RPMI7951 (cell line): Measurements from ENCODE around the gene SCAMP1. TPM values are rescaled to one million over a fixed set of nuclear protein-coding genes. Genes with fewer than 3 reads are reported as not detected.
"Not testable (repeated sequence)": the region's sequence is repeated elsewhere in the genome, so short reads cannot be mapped to it uniquely, and the experiment has no call there.

Experiments used
- DNase-seq: peaks from one replicate; pipeline ENCODE4 v3.0.0-alpha.2; 2012; ENCODE audit warnings: low read depth
- total RNA-seq: library from RNA; depleted of rRNA; stranded (reverse); fragments of >200 nt; shearing (Covaris generic); gene quantifications from 2 replicates; pipeline ENCODE4 v1.2.3, GENCODE V29; 2014

The SCAMP1 gene
- total RNA-seq, 1 experiment from 2014 or later: 53.6 TPM

DNA sequence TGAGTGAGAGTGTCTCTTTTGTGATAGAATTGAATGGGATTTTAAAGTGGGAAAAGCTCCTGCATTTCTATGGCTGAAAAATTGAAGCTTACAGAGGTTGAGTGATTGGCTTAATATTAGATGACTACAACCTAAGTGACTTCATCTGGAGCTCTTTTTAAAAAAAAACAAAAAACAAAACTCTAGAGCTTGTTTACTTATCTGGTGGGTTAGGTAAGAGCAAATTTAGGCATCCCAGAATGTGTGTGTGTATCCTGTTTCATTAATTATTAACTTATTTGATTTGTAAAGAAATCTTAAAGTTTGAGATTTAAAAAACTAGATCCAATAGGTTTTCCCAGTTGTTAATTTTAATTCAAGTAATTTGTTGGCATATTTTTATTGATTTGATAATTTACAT, 60.1 kb downstream of the SCAMP1 start:
- no peak for DNase-seq

DNA sequence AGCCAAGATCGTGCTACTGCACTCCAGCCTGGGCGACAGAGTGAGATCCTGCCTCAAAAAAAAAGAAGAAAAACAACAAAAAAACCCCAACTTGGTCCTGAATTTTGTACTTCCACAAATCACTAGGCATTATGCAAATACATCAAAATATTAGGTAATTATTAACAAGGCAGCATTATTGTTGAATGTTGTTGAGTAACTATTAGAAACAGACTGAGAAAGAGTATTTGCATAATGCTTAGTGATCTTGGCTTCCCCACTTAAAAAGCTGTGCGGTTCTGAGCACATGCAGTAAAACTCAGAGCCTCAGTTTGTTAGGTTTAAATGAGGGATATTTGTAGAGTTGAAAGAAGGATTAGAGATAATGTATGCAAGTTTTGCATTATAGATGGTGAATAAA, 64.2 kb downstream of the SCAMP1 start:
- DNase-seq: no peak

DNA sequence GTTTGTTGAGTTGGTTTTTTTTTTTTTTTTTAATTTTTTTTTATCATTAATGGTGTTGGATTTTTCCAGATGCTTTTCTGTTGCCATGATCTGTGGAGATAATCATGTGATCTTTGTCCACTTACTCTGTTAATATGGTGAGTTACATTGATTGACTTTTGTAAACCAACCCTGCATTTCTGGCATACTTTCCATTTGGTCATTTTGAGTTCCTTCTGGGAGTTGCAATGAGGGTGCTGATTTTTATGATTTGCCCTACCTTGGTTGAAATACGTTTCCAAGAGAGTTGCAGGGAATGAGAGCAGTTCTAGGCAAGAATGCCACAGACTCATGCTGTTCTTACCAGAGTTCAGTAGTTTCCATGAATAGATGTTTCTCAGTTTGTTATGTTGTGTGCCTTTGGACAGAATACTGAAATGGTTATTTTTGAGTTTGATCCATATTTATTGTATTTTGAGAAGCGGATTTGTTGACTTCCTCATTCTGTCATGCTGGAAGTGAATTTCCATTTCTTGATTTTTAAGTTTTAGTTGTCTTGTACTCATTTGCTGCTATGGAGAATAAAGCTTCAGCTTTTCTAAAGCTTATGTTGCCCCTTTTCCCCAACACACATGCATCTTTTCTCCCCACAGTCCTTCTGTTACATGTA, 69.0 kb downstream of the SCAMP1 start:
- no peak for DNase-seq

DNA sequence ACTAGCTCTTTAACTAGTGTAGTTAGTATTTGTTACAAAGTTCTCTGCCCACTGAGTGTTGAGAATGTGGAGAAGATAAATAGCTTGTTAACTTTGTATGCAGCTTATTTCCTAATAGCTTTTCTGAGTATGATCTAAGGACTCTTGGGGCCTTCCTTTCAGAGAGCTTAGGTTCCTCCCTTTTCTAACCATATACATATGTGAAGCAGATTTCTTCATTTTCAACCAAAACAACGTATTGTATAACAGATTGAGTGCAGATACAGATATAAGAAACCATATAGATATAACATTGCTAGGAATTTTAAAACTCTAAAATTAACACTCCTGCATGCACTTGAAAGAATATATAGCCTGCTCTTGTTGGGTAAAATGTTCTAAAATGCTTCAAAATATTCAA, 70.4 kb downstream of the SCAMP1 start:
- no peak for DNase-seq

DNA sequence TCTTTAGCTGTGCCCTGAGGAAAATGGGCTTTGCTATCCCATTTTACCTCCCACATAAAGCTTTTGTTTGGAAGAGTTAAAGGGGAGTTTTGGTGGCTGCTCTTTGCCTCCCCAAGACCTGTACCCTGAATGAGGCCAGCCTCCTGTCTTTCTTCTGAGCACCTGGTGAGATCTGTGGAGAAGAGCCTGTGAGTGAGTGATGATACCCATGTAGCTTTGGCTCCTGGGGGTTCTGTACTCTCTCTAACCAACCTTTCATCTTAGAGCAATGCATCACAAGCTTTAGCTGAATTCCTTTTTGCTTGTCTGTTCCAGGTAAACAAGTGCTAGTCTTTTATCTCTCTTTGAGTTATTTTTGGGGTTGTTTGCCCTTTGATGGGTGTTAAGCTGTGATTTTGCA, 73.6 kb downstream of the SCAMP1 start:
- DNase-seq: no peak

DNA sequence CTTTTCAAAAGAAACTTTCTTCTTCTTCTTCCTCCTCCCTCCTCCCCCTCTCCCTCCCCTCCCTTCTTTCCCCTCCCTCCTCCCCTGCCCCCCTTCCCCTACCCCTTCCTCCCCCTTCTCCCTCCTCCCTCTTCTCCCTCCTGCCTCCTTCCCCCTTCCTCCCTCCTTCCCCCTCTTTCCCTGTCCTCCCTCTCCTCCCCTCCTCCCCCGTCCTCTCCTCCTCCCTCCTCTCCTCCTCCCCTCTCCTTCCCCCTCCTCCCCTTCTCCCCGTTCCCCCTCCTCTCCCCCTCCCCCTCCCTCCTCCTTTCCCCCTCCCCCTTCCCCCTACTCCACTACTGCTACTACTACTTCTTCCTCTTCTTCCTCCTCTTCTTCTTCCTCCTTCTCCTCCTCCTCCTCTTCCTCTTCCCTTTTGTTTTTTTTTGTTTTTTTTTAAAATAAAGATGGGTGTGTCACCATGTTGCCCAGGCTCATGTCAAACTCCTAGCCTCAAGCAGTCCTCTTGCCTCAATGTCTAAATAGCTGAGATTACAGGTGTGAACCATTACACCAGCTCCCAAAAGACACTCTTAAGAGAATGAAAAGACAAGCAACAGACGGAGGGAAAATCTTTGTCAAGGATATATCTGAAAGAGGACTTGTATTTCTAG, 87.5 kb downstream of the SCAMP1 start:
- no peak for DNase-seq

DNA sequence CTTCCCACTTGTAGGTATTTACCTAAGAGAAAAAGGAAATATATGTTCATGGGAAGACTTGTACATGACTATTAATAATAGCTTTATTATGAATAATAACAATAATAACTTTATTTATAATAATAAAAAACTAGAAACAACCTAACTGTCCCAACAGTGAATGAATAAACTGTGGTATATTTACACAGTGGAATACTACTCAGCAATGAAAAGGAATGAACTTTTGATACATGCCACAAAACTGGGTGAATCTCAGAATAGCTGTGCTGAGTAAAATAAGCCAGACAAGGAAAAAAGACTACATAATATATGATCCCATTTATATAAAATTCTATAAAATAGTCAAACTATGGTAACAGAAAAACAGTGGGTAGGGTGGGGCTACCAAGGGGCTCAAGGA, 88.7 kb downstream of the SCAMP1 start:
- DNase-seq: no peak

DNA sequence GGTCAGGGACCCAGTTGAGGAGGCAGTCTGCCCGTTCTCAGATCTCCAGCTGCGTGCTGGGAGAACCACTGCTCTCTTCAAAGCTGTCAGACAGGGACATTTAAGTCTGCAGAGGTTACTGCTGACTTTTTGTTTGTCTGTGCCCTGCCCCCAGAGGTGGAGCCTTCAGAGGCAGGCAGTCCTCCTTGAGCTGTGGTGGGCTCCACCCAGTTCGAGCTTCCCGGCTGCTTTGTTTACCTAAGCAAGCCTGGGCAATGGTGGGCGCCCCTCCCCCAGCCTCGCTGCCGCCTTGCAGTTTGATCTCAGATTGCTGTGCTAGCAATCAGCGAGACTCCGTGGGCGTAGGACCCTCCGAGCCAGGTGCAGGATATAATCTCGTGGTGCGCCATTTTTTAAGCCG, 97.1 kb downstream of the SCAMP1 start:
- not testable (repeated sequence) for DNase-seq

DNA sequence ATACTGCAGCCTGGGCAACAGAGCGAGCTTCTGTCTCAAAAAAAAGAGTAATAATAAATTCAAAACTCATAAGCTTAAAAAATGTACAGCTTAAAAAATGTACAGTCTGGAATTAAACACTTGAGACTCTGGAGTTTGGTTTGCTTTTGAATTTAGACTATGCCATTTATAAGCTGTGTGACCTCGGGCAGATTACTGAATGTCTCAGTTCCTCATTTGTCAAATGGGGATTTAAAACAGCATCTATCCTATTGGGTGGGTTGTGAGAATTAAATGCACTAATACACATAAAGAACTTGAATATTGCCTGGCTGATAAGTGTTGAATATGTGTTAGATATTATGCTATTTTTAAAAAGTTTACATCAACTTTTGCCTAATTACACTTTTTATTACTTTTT, 98.4 kb downstream of the SCAMP1 start:
- DNase-seq: no peak

DNA sequence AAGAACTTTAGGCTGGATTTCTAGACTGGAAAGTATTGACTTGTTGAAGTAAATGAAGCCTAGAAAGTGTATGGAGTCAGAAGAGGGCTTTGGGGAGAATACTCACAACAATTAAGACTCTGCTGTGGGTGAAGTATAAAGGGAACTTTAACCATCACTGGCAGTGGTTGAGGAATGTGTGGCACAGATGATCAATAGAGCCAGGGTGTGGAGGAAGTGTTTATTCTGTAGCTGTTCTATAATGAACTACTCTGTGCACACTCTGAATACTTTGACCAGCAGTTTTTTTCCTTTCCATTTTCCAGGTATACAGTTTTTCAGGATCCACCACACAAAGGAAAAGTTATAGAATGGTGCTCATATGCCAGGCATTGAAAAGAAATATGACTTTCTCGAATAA, 106.7 kb downstream of the SCAMP1 start:
- no peak for DNase-seq

DNA sequence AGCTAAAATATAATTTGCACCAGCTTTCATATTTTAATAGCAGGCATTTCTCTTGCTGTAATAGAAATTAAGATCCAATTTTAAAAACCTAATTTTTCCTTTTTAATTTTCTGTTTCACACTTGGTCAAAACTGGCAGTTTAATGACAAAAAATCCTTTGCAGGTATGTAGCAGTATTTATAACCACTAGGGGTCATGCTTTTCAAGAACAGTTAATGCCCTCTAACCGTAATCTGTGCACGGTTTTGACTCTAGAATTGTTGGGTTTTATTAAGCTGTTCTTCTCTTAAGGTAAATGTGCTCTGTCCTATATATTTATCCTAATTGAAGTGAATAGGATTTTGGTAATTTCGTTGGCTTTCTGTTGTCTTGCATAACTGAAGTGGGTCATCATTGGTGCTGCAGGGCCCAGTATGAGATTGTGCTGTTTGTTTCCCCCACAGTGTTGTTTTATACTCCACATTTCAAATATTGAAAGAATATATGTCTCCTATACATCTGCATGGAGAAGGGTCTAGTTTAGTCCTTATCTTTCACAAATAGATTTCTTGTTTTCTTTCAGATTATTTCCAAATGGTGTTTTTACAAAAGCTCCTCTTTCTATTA, 107.4 kb downstream of the SCAMP1 start:
- DNase-seq: peak; percentile 49

DNA sequence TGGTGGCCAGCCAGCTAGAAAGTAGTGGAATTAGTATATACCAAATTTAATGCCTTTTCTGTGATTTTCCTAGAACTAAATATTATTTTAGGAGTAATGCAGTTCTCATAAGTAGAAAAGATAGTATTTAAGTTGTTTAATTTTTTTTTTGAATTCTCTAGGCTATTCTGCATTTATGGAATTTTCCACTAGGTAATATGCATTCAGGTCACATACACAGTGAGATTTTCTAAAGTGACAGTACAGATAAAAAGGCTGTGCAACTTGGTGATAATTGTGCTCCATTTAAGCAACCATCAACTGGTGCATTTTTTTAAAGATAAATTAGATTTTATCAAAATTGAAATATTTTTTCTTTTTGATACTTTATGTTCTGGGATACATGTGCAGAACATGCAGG, 111.5 kb downstream of the SCAMP1 start:
- no peak for DNase-seq

DNA sequence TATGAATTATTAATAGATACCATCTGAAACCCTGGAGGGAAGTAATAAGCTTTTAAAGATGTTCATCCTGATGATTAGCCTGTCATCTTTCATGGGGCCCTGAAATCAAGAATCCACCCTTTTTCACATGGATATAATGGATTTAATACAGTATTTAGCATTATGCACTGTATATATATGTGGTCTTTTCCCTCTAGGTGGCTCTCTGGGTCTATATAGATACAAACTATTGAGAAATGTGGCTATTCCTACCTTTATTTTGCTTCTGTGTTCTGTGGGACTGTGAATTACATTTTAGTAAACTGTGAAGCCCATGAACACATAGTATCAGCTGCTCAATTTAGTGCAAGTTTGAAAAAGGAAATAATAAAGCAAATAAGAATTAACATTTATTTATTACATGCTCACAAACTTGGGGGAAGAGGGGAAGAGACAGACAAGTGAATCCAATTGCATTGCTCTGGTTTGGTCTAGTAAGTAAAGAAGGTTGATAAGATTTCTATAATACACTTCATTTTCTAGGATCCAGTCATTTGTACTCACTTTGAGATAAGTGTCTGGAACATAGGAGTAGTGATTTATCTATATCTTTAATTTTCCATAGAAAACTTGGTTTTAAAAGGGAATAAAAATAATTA, 112.2 kb downstream of the SCAMP1 start:
- peak; percentile 36 for DNase-seq

DNA sequence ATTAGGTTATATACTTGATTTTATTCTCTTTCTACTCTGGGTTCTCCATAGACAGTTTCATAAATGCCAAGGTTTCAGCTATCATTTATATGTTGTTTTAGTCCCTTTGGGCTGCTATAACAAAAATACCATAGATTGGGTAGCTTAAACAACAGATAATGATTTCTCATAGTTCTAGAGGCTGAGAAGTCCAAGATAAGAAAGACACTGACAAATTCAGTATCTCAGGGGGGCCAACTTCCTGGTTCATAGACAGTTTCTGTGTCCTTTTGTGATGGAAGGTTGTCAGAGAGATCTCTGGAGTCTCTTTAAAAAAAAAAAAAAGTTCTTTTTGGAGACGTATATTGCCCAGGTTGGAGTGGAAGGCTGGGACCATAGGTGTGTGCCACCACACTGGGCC, 113.3 kb downstream of the SCAMP1 start:
- DNase-seq: no peak

DNA sequence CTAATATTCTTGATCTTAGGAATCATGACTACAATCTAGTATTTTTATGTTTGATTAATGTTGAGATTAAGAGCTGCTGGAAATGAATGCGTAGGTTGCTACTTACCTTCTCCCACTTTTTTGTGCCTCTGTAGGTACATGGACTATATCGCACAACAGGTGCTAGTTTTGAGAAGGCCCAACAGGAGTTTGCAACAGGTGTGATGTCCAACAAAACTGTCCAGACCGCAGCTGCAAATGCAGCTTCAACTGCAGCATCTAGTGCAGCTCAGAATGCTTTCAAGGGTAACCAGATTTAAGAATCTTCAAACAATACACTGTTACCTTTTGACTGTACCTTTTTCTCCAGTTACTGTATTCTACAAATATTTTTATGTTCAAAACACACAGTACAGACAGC, 115.0 kb downstream of the SCAMP1 start:
- DNase-seq: no peak

DNA sequence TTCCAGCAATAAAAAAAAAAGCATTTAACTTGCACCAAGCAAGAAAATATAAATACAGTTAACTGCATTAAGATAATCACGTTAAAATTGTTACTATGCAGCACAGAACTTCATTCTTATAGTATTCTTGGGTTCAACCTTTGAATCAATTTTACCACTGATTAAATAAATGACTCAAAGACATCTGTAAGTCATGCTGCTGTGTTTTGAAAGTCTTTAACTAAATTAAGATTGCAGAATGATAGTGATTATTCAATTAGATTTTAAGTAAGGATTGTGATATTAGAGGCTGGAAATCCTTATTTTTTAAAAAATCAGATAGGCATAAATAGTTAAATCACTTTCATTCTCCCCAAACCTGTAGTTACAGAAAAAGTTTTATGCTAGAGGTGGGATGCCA, 116.4 kb downstream of the SCAMP1 start:
- no peak for DNase-seq

DNA sequence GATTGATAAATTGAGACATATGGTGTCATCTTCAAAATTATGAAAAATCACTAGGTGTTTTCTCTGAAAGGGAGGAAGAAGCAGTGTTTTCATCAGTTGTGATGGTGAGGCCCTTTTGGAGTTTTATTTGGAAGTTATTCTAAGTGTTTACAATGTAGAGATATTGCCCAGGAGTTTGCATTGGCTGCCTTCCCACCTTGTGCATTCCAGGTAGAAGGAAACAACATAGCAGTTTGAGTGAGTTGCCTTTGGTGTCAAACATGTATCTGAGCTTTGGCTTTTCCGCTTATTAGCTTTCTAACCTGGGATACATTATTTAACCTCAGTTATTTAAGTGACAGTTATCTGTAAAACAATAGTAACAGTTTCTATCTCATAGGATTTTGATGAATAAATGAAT, 122.5 kb downstream of the SCAMP1 start:
- DNase-seq: no peak

DNA sequence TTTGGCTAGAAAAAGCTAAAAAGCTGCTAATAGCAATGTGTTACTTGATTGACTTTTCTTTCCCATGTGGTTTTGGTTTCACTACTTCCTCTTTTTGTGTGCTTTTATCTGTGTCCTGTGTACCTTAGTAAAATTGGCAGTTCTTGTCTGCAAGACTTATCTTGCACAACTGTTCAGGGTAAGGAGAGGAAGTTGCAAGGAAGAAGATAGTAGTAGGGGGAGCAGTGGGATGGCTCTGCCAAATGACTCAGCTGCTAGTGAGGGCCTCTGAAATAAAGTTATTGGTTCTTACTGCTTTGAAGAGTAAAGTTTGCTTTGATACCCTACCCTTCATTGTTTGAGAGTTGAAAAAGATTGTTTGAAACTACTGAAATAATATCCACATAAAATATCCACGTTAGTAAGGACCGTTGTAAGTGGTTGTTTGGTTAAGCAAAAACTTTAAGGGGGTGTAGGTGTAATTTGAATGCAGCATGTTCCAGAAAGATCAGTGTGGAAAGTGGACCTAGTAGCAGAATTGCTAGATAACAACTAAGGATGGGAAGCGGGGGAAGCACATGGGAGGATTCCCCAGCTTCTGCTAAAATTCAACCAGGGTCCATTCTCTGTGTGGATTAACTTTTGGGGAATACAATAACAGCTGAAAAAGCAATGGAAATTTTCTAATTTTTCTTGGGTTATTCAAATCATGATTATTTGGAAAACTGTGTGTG, 123.5 kb downstream of the SCAMP1 start:
- peak; percentile 34 for DNase-seq

DNA sequence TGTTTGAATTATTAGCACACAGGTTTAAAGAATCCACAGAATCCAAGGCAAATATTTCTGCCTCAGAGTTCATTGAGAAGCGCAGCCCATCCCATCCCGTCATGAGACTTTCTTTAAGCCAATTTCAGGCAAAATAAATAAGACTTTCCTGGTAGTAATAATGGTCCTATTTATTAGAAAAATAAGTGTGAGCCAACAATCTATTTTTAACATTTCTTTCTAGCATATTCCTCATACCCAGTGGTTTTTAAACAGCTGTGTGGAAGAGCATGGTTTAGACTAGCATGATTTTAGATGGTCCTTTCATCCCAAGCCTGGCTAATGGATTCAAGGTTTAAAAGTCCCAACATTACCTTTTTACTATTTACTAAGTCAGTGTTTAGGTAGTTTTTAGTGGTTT, 125.8 kb downstream of the SCAMP1 start:
- DNase-seq: no peak

DNA sequence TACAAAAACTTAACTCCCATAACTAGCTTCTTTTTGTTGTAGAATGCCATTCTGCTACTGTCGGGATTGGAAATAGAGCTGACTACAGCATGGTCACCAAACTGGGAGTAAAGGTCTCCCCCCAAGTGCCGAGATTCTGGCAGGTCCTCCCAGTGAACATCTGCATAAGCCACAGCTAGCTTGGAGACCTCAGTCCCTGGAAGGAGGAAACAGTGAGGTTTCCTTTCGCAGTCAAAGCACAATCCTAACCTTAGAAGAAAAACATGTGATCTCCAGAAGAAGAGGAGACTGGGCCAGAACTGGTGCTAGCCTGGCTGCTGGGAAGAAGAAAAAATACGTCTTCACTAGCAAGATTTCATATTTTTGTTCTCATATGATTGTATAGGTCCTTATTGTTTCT, 127.4 kb downstream of the SCAMP1 start:
- DNase-seq: no peak

DNA sequence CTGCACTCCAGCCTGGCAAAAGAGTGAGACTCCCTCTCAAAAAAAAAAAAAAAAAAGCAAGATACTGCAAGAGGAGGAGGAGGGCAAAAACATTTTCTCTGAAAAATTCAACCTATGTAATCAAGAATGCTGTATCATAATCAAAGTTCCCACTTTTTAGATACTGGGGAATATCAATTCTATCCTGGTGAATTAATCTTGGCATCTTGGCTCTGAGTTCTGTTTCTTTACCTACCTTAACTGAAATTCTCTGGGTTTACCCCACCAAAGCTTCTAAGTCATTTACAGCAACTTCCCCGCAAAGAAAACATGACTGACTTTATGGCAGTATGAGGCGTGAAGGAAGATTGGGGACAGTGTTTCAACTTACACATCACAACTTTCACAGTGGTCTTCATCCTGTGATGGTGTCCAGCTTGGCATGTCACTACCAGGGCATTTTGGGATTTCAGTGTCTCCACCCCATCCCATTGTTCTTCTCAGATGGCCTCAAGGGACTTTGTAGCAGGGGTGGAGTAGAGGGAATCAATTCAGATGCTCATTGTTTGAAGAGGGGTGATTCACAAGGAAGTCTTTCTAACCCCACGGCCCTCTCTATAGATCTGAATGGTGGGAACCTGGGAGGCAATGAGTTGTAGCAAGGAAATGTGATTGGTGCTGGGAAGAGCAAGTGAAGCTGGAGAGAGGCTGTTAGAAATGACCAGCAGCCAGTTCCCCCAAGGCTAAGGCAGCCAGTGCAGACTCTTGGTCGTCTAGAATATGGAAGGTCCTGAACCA, 130.5 kb downstream of the SCAMP1 start:
- peak; percentile 21 for DNase-seq

DNA sequence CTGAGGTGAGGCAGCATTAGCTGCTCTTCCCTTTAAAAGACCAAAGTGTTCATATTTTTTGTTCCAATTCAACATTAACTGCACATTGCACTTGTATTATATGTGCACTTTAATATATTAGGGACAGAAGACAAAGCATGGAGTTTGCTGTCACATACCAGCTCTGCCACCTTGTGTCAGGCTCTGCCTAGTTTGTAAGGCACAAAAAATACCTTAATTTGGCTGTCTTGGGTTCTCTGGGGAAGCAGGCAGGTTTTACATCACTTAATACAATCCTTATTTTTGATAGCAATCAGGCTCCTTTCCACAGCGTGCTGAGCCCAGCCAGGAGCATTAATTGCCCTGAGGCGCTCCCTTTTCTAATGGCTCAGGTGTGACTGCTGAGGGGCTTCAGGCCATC, 131.8 kb downstream of the SCAMP1 start:
- no peak for DNase-seq
